Measurements from ENCODE around the gene LEFTY2. TPM values are rescaled to one million over a fixed set of nuclear protein-coding genes. Genes with fewer than 3 reads are reported as not detected.

The LEFTY2 gene
- total RNA-seq, 1 donor from 2014 or later = 1.2 TPM

GRCh38 chr1:225887030-225887314 is 54.0 kb downstream of the LEFTY2 start:
- Histone ChIP-seq H3K27ac (no peak overlapping the region), H3K27me3 (ENCODE audit: low read depth) (no peaks in the 10 kb centered on the region), H3K36me3 (no peaks in the 10 kb centered on the region), H3K9me3 (no peaks in the 10 kb centered on the region), H3K4me1 (peaks cover 9% of the 10 kb centered on the region), H3K4me3 (no peak overlapping the region)
- TF ChIP-seq, protein P1, sequence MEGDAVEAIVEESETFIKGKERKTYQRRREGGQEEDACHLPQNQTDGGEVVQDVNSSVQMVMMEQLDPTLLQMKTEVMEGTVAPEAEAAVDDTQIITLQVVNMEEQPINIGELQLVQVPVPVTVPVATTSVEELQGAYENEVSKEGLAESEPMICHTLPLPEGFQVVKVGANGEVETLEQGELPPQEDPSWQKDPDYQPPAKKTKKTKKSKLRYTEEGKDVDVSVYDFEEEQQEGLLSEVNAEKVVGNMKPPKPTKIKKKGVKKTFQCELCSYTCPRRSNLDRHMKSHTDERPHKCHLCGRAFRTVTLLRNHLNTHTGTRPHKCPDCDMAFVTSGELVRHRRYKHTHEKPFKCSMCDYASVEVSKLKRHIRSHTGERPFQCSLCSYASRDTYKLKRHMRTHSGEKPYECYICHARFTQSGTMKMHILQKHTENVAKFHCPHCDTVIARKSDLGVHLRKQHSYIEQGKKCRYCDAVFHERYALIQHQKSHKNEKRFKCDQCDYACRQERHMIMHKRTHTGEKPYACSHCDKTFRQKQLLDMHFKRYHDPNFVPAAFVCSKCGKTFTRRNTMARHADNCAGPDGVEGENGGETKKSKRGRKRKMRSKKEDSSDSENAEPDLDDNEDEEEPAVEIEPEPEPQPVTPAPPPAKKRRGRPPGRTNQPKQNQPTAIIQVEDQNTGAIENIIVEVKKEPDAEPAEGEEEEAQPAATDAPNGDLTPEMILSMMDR (IDR thresholded peaks at IDR 0.05) = no peak
- ATAC-seq (no peak), DNase-seq (no peak)
- intact Hi-C loops (cut with DNase I) = no loop called here

Small RNAs within 50 kb of the gene (microRNA-seq; reads per million reads assigned to microRNA genes)
- not detected for gene MIR6741 (ENCODE audit: borderline number of aligned reads)

Other genes starting within 250 kb of the LEFTY2 start
- 166 TPM for gene SRP9, start 163.4 kb downstream of the LEFTY2 start, total RNA-seq
- gene EPHX1, start 131.1 kb downstream of the LEFTY2 start, total RNA-seq = 233 TPM
- 141 TPM for gene TMEM63A, start 58.8 kb downstream of the LEFTY2 start, total RNA-seq
- not detected for gene LEFTY1, start 52.1 kb downstream of the LEFTY2 start, total RNA-seq
- 73.2 TPM for gene PYCR2, start 17.0 kb downstream of the LEFTY2 start, total RNA-seq
- 18.4 TPM for gene SDE2, start 58.1 kb upstream of the LEFTY2 start, total RNA-seq
- 504 TPM for gene H3-3A, start 121.5 kb upstream of the LEFTY2 start, total RNA-seq
- gene ACBD3, start 245.5 kb upstream of the LEFTY2 start, total RNA-seq = 41.3 TPM

Measured in lower lobe of right lung (tissue), 2 donors.